SU-DHL-6 (cell line): Measurements from ENCODE around the gene MPV17.

Source experiments
- H2AFZ ChIP-seq: fragments of 200-600 bp; sonication (generic); 2 replicates; pipeline ENCODE4 v1.6.1; 2014; ENCODE audit warnings: low read depth, mild to moderate bottlenecking, moderate library complexity, mixed read lengths, antibody characterized with exemption, low read length; ENCODE audit not compliant: severe bottlenecking
- H3F3A ChIP-seq: fragments of 200-600 bp; shearing (Covaris generic); 2 replicates; pipeline ENCODE4 v1.6.0; 2016; ENCODE audit warnings: antibody characterized with exemption, mild to moderate bottlenecking; ENCODE audit not compliant: insufficient read depth
- H3K27ac ChIP-seq: fragments of 200-600 bp; sonication (generic); 2 replicates; pipeline ENCODE4 v1.5.1; 2016; ENCODE audit warnings: low read depth, mild to moderate bottlenecking, low read length, moderate library complexity, mixed read lengths
- H3K27me3 ChIP-seq: fragments of 200-600 bp; sonication (generic), shearing (Covaris generic); 2 replicates; pipeline ENCODE4 v1.6.0; 2014; ENCODE audit warnings: mild to moderate bottlenecking, low read length
- H3K36me3 ChIP-seq: fragments of 200-600 bp; sonication (generic); 2 replicates; pipeline ENCODE4 v1.6.1; 2014; ENCODE audit warnings: mild to moderate bottlenecking, low read length, mixed read lengths
- H3K4me2 ChIP-seq: fragments of 300-600, 200-600 bp; shearing (Covaris generic), sonication (generic); 2 replicates; pipeline ENCODE4 v1.6.0; 2014; ENCODE audit warnings: low read length, low read depth, mild to moderate bottlenecking; ENCODE audit not compliant: poor library complexity, severe bottlenecking
- H3K4me3 ChIP-seq: fragments of 200-600 bp; sonication (generic); 2 replicates; pipeline ENCODE4 v1.5.1; 2014; ENCODE audit warnings: antibody characterized with exemption, low read length, mild to moderate bottlenecking, mixed read lengths; ENCODE audit not compliant: insufficient read depth, poor library complexity, severe bottlenecking
- H3K79me2 ChIP-seq: fragments of 200-600 bp; sonication (generic); 2 replicates; pipeline ENCODE4 v1.6.1; 2014; ENCODE audit warnings: mild to moderate bottlenecking, low read length, moderate library complexity; ENCODE audit not compliant: insufficient read depth
- H3K9ac ChIP-seq: fragments of 200-600 bp; sonication (generic); 2 replicates; pipeline ENCODE4 v1.7.0; 2014; ENCODE audit warnings: mild to moderate bottlenecking, low read length
- H3K9me2 ChIP-seq: fragments of 200-600 bp; sonication (generic); replicated peaks from 2 replicates; pipeline ENCODE4 v1.6.1; 2014; ENCODE audit warnings: low read length; ENCODE audit not compliant: insufficient read depth
- H3K9me3 ChIP-seq: fragments of 200-600 bp; sonication (generic); 2 replicates; pipeline ENCODE4 v1.6.1; 2014; ENCODE audit warnings: low read length, mixed read lengths; ENCODE audit not compliant: insufficient read depth
- H4K20me1 ChIP-seq: fragments of 200-600 bp; sonication (generic); 2 replicates; pipeline ENCODE4 v1.6.1; 2014; ENCODE audit warnings: low read depth, mild to moderate bottlenecking, antibody characterized with exemption, low read length, moderate library complexity, mixed read lengths
- CTCF ChIP-seq: fragments of 200-600 bp; sonication (generic); IDR thresholded peaks from one replicate; pipeline ENCODE4 v1.5.1; 2017; ENCODE audit warnings: antibody characterized with exemption, mild to moderate bottlenecking, low read length, moderate library complexity; ENCODE audit not compliant: insufficient read depth, poor library complexity, severe bottlenecking
- EZH2phosphoT487 ChIP-seq: fragments of 200-600 bp; sonication (generic), shearing (Covaris generic); conservative IDR thresholded peaks from 2 replicates; pipeline ENCODE4 v1.6.1; 2018; ENCODE audit warnings: mild to moderate bottlenecking, antibody characterized with exemption, low read length, moderate library complexity, mixed read lengths

MPV17 gene

GRCh38 chr2:27291865-27292264 is 31.0 kb downstream of the MPV17 start:
- no peaks in the 10 kb centered on the region for H3K9me2 ChIP-seq
- H3K4me2 ChIP-seq = no peak overlapping the region
- no peak overlapping the region for H3K27ac ChIP-seq
- H4K20me1 ChIP-seq = no peaks in the 10 kb centered on the region
- no peaks in the 10 kb centered on the region for H3K79me2 ChIP-seq
- TF ChIP-seq CTCF (no peak), EZH2phosphoT487 (no peak)
- H3K9me3 ChIP-seq = no peaks in the 10 kb centered on the region
- no peaks in the 10 kb centered on the region for H3F3A ChIP-seq
- no peaks in the 10 kb centered on the region for H3K36me3 ChIP-seq
- no peaks in the 10 kb centered on the region for H3K27me3 ChIP-seq
- no peak overlapping the region for H3K9ac ChIP-seq
- H2AFZ ChIP-seq = no peak overlapping the region
- no peak overlapping the region for H3K4me3 ChIP-seq

- no peak overlapping the region for H2AFZ ChIP-seq
- H3F3A ChIP-seq = no peaks in the 10 kb centered on the region
- no peaks in the 10 kb centered on the region for H4K20me1 ChIP-seq
- peak overlapping the region; percentile 33 for H3K4me2 ChIP-seq
- H3K9me3 ChIP-seq = no peaks in the 10 kb centered on the region
- H3K9ac ChIP-seq = no peak overlapping the region
- H3K27ac ChIP-seq = 0 out of 2 replicates have a peak overlapping the region, but pooled peaks have one; percentile 30
- no peaks in the 10 kb centered on the region for H3K36me3 ChIP-seq
- no peak overlapping the region for H3K4me3 ChIP-seq
- H3K79me2 ChIP-seq = no peaks in the 10 kb centered on the region
- no peaks in the 10 kb centered on the region for H3K9me2 ChIP-seq
- H3K27me3 ChIP-seq = no peaks in the 10 kb centered on the region
- no peak for TF ChIP-seq EZH2phosphoT487
These were observed 32.3 kb downstream of the MPV17 start for GRCh38 chr2:27290549-27290948.

DNA sequence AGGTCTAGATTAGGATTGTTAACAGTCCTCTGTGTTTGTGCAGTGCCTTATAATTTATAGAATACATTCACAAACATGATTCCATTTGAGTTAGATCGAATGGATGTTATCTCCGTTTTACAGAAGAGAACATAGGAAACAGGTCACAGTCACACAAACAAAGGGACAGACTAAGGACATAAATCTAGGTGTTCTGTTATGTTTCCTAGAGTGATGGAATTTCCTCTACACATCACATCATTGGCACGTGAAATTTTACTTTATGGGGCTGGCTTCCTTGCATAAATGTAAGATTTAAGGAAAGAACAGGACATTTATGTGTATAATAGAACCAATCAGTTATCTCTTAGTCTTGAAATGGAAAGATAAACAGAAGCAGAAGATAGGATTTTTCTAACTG is 34.3 kb downstream of the MPV17 start:
- H3K9ac ChIP-seq = no peak overlapping the region
- no peak overlapping the region for H3K27ac ChIP-seq
- H2AFZ ChIP-seq = no peak overlapping the region
- no peaks in the 10 kb centered on the region for H4K20me1 ChIP-seq
- H3K79me2 ChIP-seq = no peaks in the 10 kb centered on the region
- no peak overlapping the region for H3K4me3 ChIP-seq
- H3F3A ChIP-seq = no peaks in the 10 kb centered on the region
- TF ChIP-seq EZH2phosphoT487 (no peak), CTCF (no peak)
- no peaks in the 10 kb centered on the region for H3K9me2 ChIP-seq
- no peaks in the 10 kb centered on the region for H3K27me3 ChIP-seq
- no peaks in the 10 kb centered on the region for H3K36me3 ChIP-seq
- no peaks in the 10 kb centered on the region for H3K9me3 ChIP-seq
- H3K4me2 ChIP-seq = no peak overlapping the region

GRCh38 chr2:27285481-27285880 is 37.4 kb downstream of the MPV17 start:
- TF ChIP-seq CTCF = no peak
- no peak for TF ChIP-seq EZH2phosphoT487
- Histone ChIP-seq H2AFZ (no peak overlapping the region), H3K36me3 (no peaks in the 10 kb centered on the region), H3K4me2 (no peak overlapping the region), H3K79me2 (no peaks in the 10 kb centered on the region), H3K9me3 (no peaks in the 10 kb centered on the region), H3F3A (no peaks in the 10 kb centered on the region), H3K27me3 (no peaks in the 10 kb centered on the region), H3K9ac (no peak overlapping the region), H3K27ac (no peak overlapping the region), H3K4me3 (no peak overlapping the region), H3K9me2 (no peaks in the 10 kb centered on the region), H4K20me1 (no peaks in the 10 kb centered on the region)
